Loucy (cell line): ENCODE measurements around the gene DMBX1.

Experiments
- EZH2phosphoT487 ChIP-seq: fragments of 200-600 bp; IDR thresholded peaks from 2 replicates; pipeline ENCODE4 v1.6.1; 2018; ENCODE audit warnings: antibody characterized with exemption, mild to moderate bottlenecking, moderate library complexity, borderline replicate concordance
- TF ChIP-seq, protein P1 (sequence below): fragments of 200-600 bp; sonication (generic); conservative IDR thresholded peaks from 2 replicates; pipeline ENCODE4 v1.5.1; 2014; ENCODE audit warnings: mild to moderate bottlenecking, antibody characterized with exemption, low read length

DNA sequence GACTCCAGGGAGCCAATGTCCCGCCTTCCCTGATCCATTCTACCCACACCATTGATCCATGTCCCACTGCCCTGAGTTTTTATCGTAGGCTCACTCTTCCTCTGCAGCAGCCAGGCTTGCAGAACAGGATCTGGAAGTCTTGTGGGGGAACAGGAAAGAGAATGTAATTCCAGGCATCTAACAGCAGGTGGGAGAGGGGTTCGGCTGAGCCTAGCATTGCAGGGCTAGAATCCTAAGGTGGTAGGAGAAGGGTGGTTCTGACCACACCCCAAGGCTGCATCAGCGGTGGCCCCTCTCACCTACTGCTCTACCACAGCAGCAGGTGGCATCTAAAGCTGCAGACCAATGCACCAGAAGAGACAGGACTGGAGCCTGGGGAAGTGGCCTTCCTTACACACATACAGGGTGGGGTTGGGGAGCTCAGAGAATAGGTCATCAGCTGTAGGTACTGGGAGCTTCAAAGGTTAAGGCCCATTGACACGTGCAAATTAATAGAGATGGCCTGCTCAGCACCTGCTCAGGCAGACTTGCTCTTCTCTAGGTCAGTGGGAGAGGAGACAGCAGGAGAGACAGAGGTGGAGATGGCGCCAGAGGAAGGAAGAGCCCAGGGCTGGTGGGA, 41.3 kb downstream of the DMBX1 start:
- TF ChIP-seq, protein P1, sequence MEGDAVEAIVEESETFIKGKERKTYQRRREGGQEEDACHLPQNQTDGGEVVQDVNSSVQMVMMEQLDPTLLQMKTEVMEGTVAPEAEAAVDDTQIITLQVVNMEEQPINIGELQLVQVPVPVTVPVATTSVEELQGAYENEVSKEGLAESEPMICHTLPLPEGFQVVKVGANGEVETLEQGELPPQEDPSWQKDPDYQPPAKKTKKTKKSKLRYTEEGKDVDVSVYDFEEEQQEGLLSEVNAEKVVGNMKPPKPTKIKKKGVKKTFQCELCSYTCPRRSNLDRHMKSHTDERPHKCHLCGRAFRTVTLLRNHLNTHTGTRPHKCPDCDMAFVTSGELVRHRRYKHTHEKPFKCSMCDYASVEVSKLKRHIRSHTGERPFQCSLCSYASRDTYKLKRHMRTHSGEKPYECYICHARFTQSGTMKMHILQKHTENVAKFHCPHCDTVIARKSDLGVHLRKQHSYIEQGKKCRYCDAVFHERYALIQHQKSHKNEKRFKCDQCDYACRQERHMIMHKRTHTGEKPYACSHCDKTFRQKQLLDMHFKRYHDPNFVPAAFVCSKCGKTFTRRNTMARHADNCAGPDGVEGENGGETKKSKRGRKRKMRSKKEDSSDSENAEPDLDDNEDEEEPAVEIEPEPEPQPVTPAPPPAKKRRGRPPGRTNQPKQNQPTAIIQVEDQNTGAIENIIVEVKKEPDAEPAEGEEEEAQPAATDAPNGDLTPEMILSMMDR, result no peak; the same call in 1 of the 2 replicates
- no peak for TF ChIP-seq EZH2phosphoT487
